CD4-positive, alpha-beta T cell treated with Interleukin-17A for 1 hour (primary cell): Measurements from ENCODE around the gene SLC22A14.
"Not testable (repeated sequence)": the region's sequence is repeated elsewhere in the genome, so short reads cannot be mapped to it uniquely, and the experiment has no call there.

ENCODE experiments used
- DNase-seq: peaks from one replicate; pipeline ENCODE4 v3.0.0-alpha.2; 2020

The SLC22A14 gene

DNA sequence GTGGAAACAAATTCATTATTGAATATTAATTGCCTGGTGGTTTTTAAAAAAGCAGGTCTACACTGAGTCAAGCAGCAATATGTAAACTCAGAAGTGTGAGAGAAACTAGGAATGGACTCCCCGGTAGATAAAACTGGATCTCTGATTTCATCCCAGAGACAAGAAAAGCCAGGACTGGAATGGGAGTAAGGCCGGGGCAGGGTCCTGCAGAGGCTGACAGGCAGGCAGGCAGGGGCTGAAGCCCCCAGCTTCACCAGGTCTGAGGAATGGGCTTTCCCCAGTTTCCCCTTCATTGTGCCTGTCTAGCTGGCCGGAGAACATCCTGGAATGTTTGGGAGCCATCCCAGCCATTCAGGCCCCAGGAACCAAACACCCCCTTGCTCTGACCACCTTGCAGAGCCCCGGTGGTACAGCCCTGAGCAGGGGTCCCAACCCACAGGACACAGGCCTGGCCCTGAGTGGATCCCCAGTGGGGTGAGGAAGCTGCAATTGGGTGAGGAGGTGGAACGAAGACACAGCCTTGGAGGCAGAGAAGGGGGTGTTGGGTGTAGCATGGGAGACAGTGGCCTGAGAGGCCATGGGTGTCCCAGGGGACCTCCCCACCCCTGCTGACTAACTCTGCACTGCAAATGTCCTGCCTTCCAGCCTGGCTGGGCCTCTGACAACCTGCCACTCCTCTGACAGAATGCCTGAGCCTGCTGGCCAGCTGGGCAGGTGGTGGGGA, 32.8 kb downstream of the SLC22A14 start:
- no peak for DNase-seq

DNA sequence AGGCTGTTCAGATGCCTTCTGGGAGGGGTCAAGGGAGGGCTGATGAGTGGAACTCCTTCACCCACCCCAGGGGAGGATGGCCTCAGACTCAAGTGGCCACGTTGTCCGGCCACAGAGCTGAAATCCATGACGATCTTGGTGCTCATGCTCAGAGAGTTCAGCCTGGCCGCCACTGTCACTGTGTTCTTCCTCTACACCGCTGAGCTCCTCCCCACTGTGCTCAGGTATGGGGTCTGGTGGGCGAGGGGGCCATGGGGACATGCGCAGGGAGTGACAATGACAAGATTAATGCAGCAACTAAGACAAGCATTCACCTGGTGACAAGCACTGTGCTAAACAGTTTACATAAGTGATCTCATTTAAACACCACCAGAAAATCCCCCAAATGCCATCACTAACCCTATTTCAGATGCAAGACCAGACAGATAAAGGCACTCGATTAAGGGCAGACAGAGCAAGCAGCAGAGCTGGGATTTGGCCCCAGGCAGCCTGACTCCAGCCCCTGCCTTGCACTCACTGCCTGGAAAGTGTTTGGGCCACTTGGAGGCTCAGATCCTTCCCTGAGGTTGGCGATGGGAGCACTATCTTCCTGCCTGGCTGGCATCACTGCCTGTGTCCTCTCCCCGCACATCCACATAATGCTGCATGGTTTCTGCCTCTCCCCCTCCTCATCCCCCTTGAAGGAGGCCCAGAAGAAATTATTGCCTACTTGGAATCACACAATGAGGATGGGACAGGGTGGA, 33.6 kb downstream of the SLC22A14 start:
- DNase-seq: no peak

- DNase-seq: no peak
Observed at GRCh38 chr3:38316356-38317191, 34.5 kb downstream of the SLC22A14 start.

DNA sequence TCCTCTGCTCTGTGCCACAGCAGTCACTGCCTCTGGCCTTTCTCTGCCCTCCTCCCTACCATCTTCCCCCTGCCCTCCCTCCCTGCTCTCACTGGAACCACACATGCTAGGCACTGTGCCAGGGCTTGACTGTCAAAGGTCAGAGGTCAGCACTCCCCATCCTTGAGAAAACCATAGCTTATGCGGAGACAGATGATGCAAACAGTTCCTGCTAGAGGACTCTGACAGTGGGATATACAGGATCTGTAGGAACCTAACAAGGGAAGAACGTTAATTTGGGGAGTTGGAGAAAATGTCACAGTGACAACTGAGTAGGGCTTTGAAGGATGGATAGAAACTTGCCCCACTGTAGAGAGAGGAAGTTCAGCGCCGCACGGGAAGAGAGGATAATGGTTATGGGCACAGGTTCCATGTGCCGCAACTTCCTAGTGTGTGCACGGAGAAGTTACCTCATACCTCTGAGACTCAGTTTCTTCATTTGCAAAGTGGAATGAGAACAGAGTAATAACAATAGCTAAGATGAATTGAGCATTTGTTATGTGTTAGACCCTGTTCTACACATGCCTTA, 35.2 kb downstream of the SLC22A14 start:
- no peak for DNase-seq

GRCh38 chr3:38318766-38319671, 36.9 kb downstream of the SLC22A14 start:
- DNase-seq: no peak

DNA sequence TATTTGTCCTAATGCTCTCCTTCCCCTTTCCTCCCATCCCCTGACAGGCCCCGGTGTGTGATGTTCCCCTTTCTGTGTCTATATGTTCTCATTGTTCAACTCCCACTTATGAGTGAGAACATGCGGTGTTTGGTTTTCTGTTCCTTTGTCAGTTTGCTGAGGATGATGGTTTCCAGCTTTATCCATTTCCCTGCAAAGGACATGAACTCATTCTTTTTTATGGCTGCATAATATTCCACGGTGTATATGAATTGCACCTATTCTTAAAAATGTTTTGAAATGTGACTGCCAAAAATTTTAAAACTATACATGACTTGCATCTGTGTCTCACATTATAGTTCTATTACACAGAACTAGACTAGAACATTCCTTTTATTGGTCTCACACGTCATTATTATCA, 38.5 kb downstream of the SLC22A14 start:
- DNase-seq: not testable (repeated sequence)

GRCh38 chr3:38323060-38323459, 41.0 kb downstream of the SLC22A14 start:
- DNase-seq: no peak

DNA sequence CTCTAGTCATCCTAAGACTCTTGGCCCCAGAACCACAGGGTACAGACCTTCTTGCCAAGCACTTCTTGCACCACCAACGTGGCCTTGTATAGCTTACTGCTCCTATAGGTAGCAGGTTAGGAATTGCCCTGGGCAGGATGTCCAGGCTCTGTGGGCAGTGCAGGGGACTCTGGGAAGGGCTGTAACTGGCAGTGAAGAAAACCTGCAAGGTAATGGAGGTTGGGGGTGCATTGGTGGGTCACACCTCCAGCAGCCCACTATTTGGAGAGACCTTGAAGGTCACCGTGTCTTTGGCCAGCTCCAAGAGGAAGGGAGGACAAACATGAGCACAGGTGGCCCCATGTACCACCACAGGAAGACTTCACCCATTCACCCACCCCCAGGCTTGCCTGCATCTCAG, 43.2 kb downstream of the SLC22A14 start:
- DNase-seq: no peak

- DNase-seq: no peak
Observed at GRCh38 chr3:38327335-38328009, 45.4 kb downstream of the SLC22A14 start.

- no peak for DNase-seq
Observed at GRCh38 chr3:38331257-38332022, 49.3 kb downstream of the SLC22A14 start.

- no peak for DNase-seq
Observed at GRCh38 chr3:38332201-38332600, 50.1 kb downstream of the SLC22A14 start.

GRCh38 chr3:38334142-38335055, 52.3 kb downstream of the SLC22A14 start:
- no peak for DNase-seq

DNA sequence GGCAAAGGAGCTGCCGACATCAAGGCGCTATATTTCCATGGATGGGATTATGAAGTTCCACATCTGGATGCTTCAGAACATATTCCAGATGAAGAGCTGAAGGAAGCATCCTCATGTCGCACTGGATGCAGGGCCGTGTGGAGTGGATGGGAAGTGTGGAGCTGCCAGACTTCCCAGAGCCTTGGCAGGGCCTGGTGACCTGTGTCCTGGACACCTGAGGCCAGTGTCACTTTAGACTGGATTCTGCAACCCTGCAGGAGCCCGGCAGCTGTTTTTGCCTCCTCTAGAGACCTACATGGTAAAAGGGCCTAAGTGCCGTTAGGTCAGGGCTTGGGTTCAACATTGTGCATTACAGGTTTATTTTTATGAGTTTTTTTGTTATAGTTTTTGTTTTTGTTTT, 53.2 kb downstream of the SLC22A14 start:
- no peak for DNase-seq

DNA sequence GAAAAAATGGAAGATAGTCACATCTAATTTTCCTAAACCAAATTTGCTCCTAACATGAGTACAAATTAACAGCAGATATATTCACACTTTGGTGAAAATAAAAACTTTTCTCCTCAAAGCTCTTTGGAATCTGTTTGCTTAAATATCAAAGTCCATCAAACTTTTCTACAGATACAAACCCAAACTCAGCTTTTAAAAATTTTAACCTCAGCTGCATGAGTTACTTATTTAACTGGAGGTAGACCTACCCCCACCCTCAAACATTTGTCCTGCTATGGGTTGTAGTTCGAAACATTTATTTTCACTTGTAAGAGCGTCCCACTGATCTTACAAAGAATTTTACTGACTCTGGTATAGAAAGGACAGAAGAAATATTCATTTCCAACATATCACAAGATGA, 55.6 kb downstream of the SLC22A14 start:
- no peak for DNase-seq

- no peak for DNase-seq
Observed at GRCh38 chr3:38343797-38344594, 61.9 kb downstream of the SLC22A14 start.

DNA sequence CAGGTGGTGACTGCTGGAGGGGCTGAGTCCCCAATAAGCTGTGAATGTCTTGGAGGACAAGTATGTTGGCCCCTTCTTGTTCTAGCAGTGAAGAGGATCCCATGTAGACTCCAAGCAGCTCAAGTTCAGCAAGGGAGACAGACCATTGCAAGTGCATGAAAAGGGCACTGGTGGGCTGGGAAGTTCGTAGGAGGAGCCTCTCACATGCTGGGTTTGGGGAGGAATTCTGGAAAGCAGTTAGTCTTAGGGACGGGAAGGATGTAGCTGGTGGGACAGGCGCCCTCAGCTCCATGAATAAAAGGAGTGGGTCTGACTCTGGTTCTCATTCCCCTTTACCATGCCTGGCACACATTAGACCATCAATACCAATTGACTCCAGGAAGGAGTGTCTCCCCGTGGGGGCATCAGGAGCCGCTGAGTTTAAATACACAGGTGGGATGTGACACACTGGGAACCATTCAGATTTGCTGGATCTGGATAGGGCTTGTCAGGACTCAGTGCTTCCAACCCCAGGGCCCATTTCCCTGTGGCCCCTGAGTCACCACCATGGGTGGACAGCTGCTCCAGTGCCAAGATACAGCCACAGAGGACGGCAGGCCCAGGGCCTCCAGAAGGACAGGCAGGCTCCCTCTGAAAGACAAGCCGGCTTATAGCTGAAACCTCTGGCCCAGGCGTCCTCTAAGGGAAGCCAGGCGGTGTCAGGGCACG, 63.9 kb downstream of the SLC22A14 start:
- no peak for DNase-seq

DNA sequence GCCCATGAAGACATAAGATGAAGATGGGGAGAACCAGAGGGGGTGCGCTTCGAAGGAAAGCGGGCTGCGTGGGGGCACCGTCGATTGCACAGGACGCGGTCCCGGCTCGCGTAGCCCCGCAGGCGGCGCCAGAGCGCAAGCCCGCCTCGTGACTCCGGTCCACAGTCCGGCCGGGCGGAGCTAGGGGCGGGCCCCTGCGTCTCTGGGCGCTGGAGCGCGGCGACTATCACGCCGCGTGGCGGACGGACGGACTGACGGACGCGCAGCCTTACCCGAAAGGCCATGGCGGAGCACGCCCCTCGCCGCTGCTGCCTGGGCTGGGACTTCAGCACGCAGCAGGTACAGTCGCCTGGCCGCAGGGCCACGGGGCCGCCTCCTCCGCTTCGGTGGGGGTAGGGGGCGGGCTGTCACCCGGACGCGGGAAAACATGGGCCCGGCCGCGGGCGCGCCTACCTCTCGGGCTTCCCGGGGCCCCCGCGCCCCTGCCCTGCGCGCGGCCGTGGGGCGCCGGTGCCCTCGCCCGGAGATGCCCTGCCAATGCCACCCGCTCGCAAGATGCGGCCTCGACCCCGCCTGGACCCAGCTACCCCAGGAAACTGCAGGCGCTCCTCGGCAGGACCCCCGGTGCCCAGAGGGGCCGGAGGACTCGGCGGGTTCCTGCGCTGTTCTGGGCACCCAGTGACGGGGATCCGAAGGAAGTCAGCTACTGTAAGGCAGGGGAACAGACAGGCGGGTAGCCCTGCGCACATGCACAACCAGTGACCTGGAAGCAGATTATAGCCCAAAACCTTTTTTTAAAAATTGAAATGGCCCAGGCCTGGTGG, 64.7 kb downstream of the SLC22A14 start, which contains the start of gene XYLB:
XYLB (plus strand) TSS at position 199 of the 824 bp plus-strand sequence; CDS start at position 283, 84 bp downstream.
- DNase-seq: peak; percentile 70
